ENCODE results near the gene MRPL54. TPM values are rescaled to one million over a fixed set of nuclear protein-coding genes. Genes with fewer than 3 reads are reported as not detected.
"Not testable (repeated sequence)": the region's sequence is repeated elsewhere in the genome, so short reads cannot be mapped to it uniquely, and the experiment has no call there.

MRPL54 gene
- total RNA-seq, 1 experiment from 2014 or later: 67.1 TPM

- TF ChIP-seq CTCF (IDR thresholded peaks at IDR 0.05 in 2 of 3, conservative IDR thresholded peaks at IDR 0.05 in 1 of 3; ENCODE audit: borderline replicate concordance in 1 of 3, insufficient read depth in 1 of 3, low read depth in 2 of 3, low read length in 2 of 3) (no peak), EGR1 (IDR thresholded peaks at IDR 0.05; ENCODE audit: low read depth) (no peak), FOSL1 (IDR thresholded peaks at IDR 0.05; ENCODE audit: low read depth) (no peak)
These were observed 8.7 kb upstream of the MRPL54 start (continued) for GRCh38 chr19:3753631-3754410.

DNA sequence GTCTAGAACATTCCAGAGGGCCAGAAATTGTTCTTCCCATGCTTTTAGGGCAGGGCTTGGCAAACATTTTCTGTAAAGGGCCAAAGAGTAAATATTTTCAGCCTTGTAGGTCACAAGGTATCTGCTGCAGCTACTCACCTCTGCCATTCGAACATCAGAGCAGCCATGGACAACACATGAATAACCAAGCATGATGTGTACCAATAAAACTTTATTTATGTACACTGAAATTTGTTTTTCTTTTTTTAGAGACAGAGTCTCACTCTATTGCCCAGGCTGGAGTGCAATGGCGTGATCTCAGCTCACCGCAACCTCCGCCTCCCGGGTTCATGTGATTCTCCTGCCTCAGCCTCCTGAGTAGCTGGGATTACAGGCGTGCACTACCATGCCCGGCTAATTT is 4.8 kb upstream of the MRPL54 start:
- H4K20me1 ChIP-seq (ENCODE audit: insufficient read depth); POLR2A ChIA-PET; CTCF ChIA-PET; intact Hi-C loops (cut with micrococcal nuclease); H3K9me2 ChIP-seq (ENCODE audit: insufficient read depth); H3K27me3 ChIP-seq (ENCODE audit: insufficient read depth, low read length); H2AFZ ChIP-seq (ENCODE audit: low read depth, low read length, poor library complexity, severe bottlenecking); H3K27ac ChIP-seq (ENCODE audit: low read depth, low read length); ATAC-seq; H3K36me3 ChIP-seq (ENCODE audit: control insufficient read depth in 1 of 2, insufficient read depth in 2 of 2, low read length in 2 of 2); H3K9ac ChIP-seq (ENCODE audit: low read length); H3K9me3 ChIP-seq (ENCODE audit: control insufficient read depth in 1 of 2, insufficient read depth in 1 of 2, low read depth in 1 of 2, low read length in 2 of 2); H3K4me3 ChIP-seq (replicated peaks in 1 of 2; ENCODE audit: low read depth in 1 of 2, low read length in 2 of 2); RAD21 ChIA-PET (ENCODE audit: low non-redundant PET in 1 of 2, low total read pairs in 2 of 2, uncharacterized antibody in 2 of 2, unreplicated experiment in 2 of 2); DNase-seq (ENCODE audit: low read depth, low spot score); H3K4me2 ChIP-seq (ENCODE audit: low read length); H3K4me1 ChIP-seq (ENCODE audit: control insufficient read depth in 1 of 2, insufficient read depth in 2 of 2, low read length in 2 of 2); BruUV-seq (replicated peaks): not testable (repeated sequence)
- H3K79me2 ChIP-seq (ENCODE audit: insufficient read depth, low read length): peaks cover 25% of the 10 kb centered on the region

GRCh38 chr19:3758297-3758696 is 4.2 kb upstream of the MRPL54 start:
- RAD21 ChIA-PET (ENCODE audit: low non-redundant PET in 1 of 2, low total read pairs in 2 of 2, uncharacterized antibody in 2 of 2, unreplicated experiment in 2 of 2); H4K20me1 ChIP-seq (ENCODE audit: insufficient read depth); BruUV-seq (replicated peaks); ATAC-seq; H3K4me3 ChIP-seq (replicated peaks in 1 of 2; ENCODE audit: low read depth in 1 of 2, low read length in 2 of 2); CTCF ChIA-PET; POLR2A ChIA-PET; H2AFZ ChIP-seq (ENCODE audit: low read depth, low read length, poor library complexity, severe bottlenecking); H3K4me2 ChIP-seq (ENCODE audit: low read length); H3K9me2 ChIP-seq (ENCODE audit: insufficient read depth); H3K9me3 ChIP-seq (ENCODE audit: control insufficient read depth in 1 of 2, insufficient read depth in 1 of 2, low read depth in 1 of 2, low read length in 2 of 2); H3K36me3 ChIP-seq (ENCODE audit: control insufficient read depth in 1 of 2, insufficient read depth in 2 of 2, low read length in 2 of 2); intact Hi-C loops (cut with micrococcal nuclease); DNase-seq (ENCODE audit: low read depth, low spot score); H3K27me3 ChIP-seq (ENCODE audit: insufficient read depth, low read length); H3K9ac ChIP-seq (ENCODE audit: low read length); H3K27ac ChIP-seq (ENCODE audit: low read depth, low read length): not testable (repeated sequence)
- Histone ChIP-seq H3K79me2 (ENCODE audit: insufficient read depth, low read length) (peaks cover 29% of the 10 kb centered on the region), H3K4me1 (ENCODE audit: control insufficient read depth in 1 of 2, insufficient read depth in 2 of 2, low read length in 2 of 2) (peaks cover 3 to 12% of the 10 kb centered on the region in 2 experiments; a peak in 2 of 4 replicates)

All from HCT116 (cell line).